NCI-H1105 (cell line): Measurements from ENCODE around the gene URI1.
A peak's percentile ranks its signal among the peaks of the same experiment; 100 is the strongest.
"Not testable (repeated sequence)": the region's sequence is repeated elsewhere in the genome, so short reads cannot be mapped to it uniquely, and the experiment has no call there.

ENCODE experiments used
- DNase-seq: peaks from one replicate; lab custom pipeline; 2025; lab: John Stamatoyannopoulos, UW

The URI1 gene

DNA sequence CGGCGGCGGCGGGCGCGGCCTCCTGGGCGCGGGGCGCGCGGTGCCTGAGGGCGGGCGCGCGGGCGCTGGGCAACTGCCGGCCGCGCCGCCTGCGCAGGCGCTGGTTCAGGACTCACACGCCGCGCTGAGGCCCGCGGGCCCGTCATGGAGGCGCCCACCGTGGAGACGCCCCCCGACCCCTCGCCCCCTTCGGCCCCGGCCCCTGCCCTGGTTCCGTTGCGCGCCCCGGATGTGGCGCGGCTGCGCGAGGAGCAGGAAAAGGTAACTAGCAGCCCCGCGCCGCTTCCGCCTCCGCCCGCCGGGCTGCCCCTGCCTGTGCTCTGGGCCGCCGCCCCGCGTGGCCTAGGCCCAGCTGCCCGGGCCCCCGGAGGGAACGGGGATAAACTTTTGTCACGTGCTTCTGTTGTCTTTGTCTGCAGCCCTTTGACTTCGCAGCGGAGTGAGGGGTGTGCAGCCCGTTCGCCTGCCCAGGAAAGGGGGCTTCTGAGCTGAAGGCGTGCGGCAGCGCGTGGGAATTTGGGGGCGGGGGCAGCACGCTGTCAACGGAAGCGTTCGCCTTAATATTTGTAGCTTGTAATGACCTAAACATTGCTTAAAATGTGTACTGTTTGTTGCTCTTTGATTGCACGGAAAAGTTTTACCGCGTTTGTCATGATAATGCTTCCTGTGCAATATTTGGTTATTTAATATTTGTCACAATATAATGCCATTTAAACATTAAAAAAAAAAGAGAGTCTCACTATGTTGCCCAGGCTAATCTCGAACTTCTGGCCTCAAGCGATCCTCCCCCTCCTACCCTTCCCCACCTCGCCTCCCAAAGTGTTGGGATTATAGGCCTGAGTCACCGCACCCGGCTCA, 594 bp downstream of the URI1 start:
- DNase-seq = peak; percentile 51

DNA sequence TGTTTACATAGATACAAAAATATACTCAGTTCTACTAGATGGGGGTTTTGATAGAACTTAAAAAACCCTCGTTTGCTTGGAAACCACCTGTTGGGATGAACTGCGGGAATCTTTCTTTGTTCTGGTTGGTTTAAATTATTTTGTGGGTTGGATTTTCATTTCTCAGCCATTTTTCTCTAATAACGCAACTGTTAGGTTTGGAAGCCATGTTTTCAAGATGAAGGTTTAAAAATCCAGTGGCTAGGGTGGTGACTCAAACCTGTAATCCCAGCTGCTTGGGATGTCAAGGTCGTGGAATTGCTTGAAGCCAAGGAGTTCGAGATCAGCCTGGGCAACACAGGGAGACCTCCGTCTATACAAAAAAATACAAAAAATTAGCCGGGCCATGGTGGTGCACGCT, 1.6 kb downstream of the URI1 start:
- no peak for DNase-seq

- no peak for DNase-seq
Observed at GRCh38 chr19:29944390-29945012, 2.5 kb downstream of the URI1 start.

DNA sequence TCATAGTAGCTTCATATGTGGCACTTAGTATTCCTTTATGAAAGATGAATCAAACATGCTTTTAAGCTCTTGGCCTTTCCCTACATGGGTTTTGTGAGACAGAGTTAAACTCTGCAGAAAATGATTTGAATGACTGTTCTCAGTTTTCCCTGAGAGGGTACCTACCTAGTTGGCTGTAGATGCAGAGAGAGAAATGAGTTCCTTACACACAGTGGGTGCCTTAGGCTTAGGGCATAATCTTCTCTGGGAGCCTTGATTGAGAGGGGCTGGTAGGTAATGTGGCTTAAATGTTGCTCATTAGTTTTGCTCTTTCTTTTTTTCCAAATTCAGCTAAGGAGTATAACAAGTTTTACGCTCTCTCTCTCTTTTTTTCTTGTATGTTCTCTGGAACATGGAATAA, 3.0 kb downstream of the URI1 start:
- DNase-seq = no peak

DNA sequence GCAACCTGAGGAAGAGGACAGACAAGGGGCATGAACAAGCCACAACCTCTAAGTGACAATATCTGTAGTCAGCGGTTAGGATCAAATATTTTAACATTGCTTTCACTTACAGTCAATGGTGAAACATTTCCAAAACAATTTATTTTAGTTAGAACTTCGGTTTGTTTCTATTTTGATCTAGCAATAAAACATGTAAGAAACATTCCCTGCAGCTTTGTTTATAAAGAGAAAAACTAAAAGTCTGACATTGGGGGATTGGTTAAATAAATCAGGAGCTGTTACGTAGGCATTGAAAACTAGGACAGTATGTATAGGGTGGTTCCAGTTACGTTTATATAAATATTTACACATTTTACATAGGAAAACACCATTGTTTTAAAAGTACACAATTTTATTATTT, 3.4 kb downstream of the URI1 start:
- DNase-seq = no peak

GRCh38 chr19:29946645-29947044, 4.6 kb downstream of the URI1 start:
- DNase-seq = no peak

GRCh38 chr19:29947871-29948270, 5.8 kb downstream of the URI1 start:
- no peak for DNase-seq

GRCh38 chr19:29948759-29949470, 6.9 kb downstream of the URI1 start:
- not testable (repeated sequence) for DNase-seq

- no peak for DNase-seq
Observed at GRCh38 chr19:29952177-29952576, 10.1 kb downstream of the URI1 start.

DNA sequence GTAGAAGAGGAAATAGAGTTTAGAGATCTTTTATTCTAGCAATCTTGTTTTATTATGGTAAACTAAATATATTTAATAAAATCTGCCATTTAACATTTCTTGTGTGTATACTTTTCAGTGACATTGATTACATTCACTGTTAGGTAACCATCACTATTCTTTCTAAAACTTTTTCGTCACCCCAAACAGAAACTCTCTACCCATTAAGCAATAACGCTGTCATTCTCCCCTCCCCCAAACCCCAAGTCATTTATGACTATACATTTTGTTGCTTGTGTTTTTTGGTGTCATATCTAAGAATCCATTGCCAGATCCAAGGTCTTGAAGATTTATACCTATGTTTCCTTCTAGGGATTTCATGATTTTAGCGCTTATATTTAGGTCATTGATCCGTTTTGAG, 10.6 kb downstream of the URI1 start:
- DNase-seq = no peak

DNA sequence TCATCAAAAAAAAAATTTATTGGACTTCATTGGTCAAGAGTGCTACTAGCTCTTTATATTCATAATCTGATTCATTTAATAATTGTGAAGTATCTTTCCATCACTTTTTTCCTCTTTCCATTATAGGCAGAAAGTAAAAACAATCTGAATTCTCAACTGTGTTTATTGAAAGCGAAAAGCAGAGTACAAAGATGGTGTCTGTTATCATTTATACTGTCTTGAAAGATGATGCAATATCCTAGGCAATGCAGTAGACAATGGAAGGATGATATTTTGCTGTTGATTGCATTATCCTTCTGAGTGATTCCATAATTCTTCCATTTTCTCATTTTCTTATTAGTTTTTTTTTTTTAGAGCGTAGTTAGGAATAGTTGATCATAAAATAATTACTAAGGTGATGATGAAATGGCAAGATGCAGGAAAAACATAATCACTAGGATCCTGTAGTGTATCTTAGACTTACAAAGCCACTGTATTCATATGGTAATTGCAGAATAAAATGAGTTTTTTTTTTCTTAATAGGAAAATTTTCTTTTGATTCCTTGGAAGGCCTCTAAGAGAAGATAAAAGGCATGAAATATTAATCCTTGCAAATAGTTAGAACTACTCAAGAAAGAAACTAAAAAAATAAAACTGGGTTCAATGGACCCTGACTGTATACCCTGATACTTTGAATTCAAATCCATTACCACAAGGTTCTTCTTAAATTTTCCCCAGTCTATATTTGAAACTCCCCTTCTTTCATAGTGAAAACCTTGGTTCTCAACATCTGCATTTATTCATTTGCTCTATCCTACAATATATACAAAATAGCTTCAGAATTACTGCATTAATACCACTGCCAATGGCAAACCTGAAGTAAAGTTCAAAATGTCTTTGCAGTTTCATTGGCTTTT, 11.6 kb downstream of the URI1 start:
- no peak for DNase-seq

- no peak for DNase-seq
Observed at GRCh38 chr19:29956855-29957254, 14.8 kb downstream of the URI1 start.

GRCh38 chr19:29961311-29961710, 19.3 kb downstream of the URI1 start:
- no peak for DNase-seq

DNA sequence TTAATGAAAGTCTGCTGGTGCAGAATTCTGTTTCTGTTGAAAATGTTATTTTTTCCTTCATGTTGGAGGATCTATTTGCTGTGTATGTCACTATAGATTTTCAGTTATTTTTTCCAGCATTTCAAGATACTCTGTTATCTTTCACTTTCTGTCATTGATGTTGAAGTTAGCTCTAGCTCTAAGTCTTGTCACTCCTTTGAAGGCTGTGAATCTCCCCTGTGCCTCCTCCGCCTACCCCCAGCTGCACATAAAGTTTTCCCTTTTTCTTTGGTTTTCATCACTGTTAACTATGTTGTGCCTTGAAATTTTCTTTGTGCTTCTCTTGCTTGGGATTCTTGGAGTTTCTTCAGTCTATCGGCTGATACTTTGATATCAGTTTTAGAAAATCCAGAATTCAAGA, 20.8 kb downstream of the URI1 start:
- no peak for DNase-seq

DNA sequence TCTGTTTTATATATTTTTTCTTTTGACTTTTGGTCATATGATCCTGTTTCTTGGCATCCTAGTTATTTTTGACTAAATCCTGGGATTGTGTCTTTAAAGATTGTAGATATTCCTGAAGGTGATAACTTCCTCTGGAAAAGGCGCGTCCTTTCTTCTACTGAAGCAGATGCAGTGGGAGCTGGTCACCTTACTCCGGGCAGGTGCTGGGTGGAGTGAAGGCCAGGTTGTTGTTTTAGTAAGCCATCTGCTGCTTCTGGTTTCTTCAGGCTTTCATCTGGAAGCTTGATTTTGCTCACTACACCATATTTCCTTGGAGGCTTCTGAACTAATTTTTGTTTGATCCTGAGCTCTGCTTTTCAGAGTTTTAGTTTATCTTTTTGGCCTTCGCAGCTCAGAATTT, 21.5 kb downstream of the URI1 start:
- DNase-seq = no peak

- DNase-seq = no peak
Observed at GRCh38 chr19:29964171-29964570, 22.1 kb downstream of the URI1 start.

- DNase-seq = no peak
Observed at GRCh38 chr19:29965492-29965891, 23.5 kb downstream of the URI1 start.

- not testable (repeated sequence) for DNase-seq
Observed at GRCh38 chr19:29966142-29966541, 24.1 kb downstream of the URI1 start.

- DNase-seq = peak; percentile 0
Observed at GRCh38 chr19:29966588-29967249, 24.7 kb downstream of the URI1 start.

DNA sequence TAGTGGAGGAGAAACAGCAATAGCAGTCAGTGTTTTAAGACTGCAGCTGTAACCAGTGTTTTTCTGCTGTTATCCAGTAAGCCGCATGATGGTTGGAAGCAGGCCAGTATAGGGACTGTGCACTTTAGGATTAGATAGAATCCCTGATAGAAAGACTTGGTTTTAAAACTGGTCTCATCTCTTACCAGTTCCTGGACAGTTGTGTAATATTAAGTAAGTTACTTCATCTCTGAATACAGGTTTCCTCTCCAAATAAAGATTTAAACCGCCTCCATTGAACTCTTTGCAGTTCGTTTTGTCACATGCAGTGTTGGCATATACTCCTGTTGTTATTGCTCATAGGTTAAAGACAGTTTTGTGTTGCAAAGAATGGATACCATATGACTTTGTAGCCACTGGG, 25.6 kb downstream of the URI1 start:
- DNase-seq = no peak

DNA sequence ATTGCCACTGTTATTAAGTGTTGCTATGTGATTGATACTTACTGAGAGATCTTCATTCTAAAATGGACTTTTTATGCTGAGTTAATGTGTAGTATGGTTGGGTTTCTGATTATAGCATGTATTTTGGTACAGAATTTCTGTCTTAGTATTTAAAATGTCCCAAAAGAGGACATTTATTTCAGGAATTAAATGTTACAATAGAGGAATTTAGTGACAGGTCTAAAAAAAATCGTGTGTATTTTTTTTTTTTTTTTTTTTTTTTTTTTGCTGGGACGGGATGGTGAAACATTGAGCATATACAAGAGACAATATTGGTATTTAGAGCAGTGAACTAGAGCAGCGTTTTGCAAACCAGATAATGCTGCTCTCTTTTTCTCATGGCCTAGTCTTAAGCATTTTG, 27.9 kb downstream of the URI1 start:
- no peak for DNase-seq
